ENCODE results near the gene PERM1. TPM values are rescaled to one million over a fixed set of nuclear protein-coding genes. Genes with fewer than 3 reads are reported as not detected.

The PERM1 gene
- total and polyA plus RNA-seq, 2 of the 8 experiments (the other 6 are each of a cell fraction or from before 2014, with no cell fraction given) = not detected

DNA sequence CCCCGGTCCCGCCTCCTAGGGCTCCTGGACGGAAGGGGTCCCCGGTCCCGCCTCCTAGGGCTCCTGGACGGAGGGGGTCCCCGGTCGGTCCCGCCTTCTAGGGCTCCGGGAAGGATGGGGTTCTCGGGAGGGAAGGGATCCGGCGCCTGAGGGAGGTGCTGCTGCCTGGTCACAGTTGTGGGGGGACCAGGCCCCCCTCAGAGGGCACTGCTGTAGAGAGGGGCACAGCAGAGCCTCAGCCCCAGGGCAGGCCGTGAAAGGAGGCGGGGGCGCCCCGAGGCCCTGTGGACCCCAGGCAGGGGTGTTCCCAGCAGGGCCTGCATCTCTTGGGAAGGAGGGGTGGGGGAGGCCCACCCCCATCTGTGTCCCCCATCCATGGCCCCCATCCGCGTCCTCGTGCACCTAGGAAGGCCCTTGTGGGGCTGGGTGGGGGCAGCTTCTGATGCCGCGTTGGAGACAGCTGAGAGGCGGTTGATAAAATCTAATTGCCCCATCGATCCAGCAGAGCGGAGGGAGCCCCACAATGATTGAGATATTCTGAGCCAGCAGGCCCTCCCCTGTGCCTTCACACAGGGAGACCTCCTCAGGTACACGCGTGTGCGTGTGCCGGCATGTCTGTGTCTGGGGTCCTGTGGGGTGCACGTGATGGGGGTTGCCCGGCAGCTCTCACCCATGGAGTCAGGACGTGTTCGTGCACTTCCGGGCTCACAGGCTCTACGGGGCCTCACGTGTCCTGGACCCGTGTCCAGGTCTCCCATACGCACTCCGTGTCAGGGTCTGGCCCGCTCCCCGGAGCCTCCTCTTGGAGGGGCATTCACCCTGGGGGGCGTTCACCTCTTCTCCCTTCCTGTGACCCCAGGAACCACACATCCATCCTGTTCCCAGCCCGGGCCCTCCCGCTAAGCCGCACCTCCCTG, 45.3 kb downstream of the PERM1 start (continued):
- no peak for TF ChIP-seq CHD7 (IDR thresholded peaks at IDR 0.05; ENCODE audit: insufficient replicate concordance, low read length)
- no peak for TF ChIP-seq BCL11A (IDR thresholded peaks at IDR 0.05; ENCODE audit: low read depth in 2 of 2, low read length in 2 of 2)
- no peak for TF ChIP-seq MAFK (IDR thresholded peaks at IDR 0.05; ENCODE audit: low read depth, low read length)
- TF ChIP-seq POLR2AphosphoS5 (IDR thresholded peaks at IDR 0.05; ENCODE audit: low read depth, low read length) = no peak
